HCT116 (cell line): Measurements from ENCODE around the gene TMEM178B. TPM values are rescaled to one million over a fixed set of nuclear protein-coding genes. Genes with fewer than 3 reads are reported as not detected.

ENCODE experiments used
- ATAC-seq: fragments of 200-7000 bp; cut with Tn5 transposase; 2 replicates; pipeline ENCODE4 v1.9.1; 2020; ENCODE audit warnings: mild to moderate bottlenecking, moderate library complexity
- BruUV-seq: library from RNA; stranded (reverse); fragments of 400-500 nt; replicated peaks from 2 replicates; lab custom pipeline; 2021; lab: Mats Ljungman, UMichigan
- CTCF ChIA-PET: fragments of 300-600 bp; sonication (Branson Sonifier 250); formaldehyde crosslinking; loops from one replicate; lab custom pipeline; 2021; ENCODE audit warnings: antibody characterized with exemption; lab: Charles Lee
- POLR2A ChIA-PET: fragments of 300-600, 350-600 bp; sonication (Branson Sonifier 250); formaldehyde crosslinking; loops from one replicate; lab custom pipeline; 2021; ENCODE audit warnings: antibody characterized with exemption; lab: Charles Lee
- RAD21 ChIA-PET, 2 experiments: fragments of 300-600 bp; sonication (Branson Sonifier 250); formaldehyde crosslinking; loops; one replicate each; lab custom pipeline; 2023; ENCODE audit warnings: low total read pairs in 2 of 2; ENCODE audit not compliant: uncharacterized antibody in 2 of 2, unreplicated experiment in 2 of 2, low non-redundant PET in 1 of 2; lab: Charles Lee
- DNase-seq: peaks from one replicate; pipeline ENCODE4 v3.0.0-alpha.2; 2010; ENCODE audit warnings: low read depth, low spot score
- H2AFZ ChIP-seq: fragments of 200-600 bp; shearing (Covaris generic), sonication (generic); 2 replicates; pipeline ENCODE4 v1.6.1; 2017; ENCODE audit warnings: low read depth, mixed run types, mixed read lengths, antibody characterized with exemption, low read length; ENCODE audit not compliant: poor library complexity, severe bottlenecking
- H3K27ac ChIP-seq: 2 replicates; pipeline ENCODE4 v1.5.1; 2012; ENCODE audit warnings: low read depth, low read length
- H3K27me3 ChIP-seq: fragments of 200-600 bp; sonication (generic); 2 replicates; pipeline ENCODE4 v1.6.1; 2016; ENCODE audit warnings: mixed run types, low read length, mixed read lengths; ENCODE audit not compliant: insufficient read depth
- H3K36me3 ChIP-seq, 2 experiments: fragments of 200-500 bp in 1 of 2; fragments of 200-600 bp in 1 of 2; sonication (Bioruptor generic) in 1 of 2; sonication (generic) in 1 of 2; 2 replicates each; pipeline versions ENCODE4 v1.5.1 to v1.6.1; 2014 to 2016; ENCODE audit warnings: low read length in 2 of 2, inconsistent platforms in 1 of 2, mixed read lengths in 1 of 2, mixed run types in 1 of 2; ENCODE audit not compliant: insufficient read depth in 2 of 2, control insufficient read depth in 1 of 2
- H3K4me1 ChIP-seq, 2 experiments: fragments of 200-600 bp in 1 of 2; sonication (generic) in 1 of 2; 2 replicates each; pipeline versions ENCODE4 v1.5.1 to v1.6.1; 2012 to 2017; ENCODE audit warnings: low read length in 2 of 2, inconsistent platforms in 1 of 2, mild to moderate bottlenecking in 1 of 2, mixed read lengths in 1 of 2, mixed run types in 1 of 2, moderate library complexity in 1 of 2; ENCODE audit not compliant: insufficient read depth in 2 of 2, control insufficient read depth in 1 of 2
- H3K4me2 ChIP-seq: fragments of 200-600 bp; sonication (generic); 2 replicates; pipeline ENCODE4 v1.6.1; 2017; ENCODE audit warnings: mixed run types, low read length, mixed read lengths
- H3K4me3 ChIP-seq, 2 experiments: fragments of 200-600 bp in 1 of 2; sonication (generic) in 1 of 2; replicated peaks in 1 of 2; 2 replicates each; pipeline ENCODE4 v1.5.1; 2011 to 2016; ENCODE audit warnings: low read length in 2 of 2, control low read depth in 1 of 2, low read depth in 1 of 2, mild to moderate bottlenecking in 1 of 2, mixed read lengths in 1 of 2, mixed run types in 1 of 2
- H3K79me2 ChIP-seq: fragments of 200-600 bp; sonication (generic); 2 replicates; pipeline ENCODE4 v1.6.1; 2017; ENCODE audit warnings: mild to moderate bottlenecking, mixed run types, low read length, moderate library complexity, mixed read lengths; ENCODE audit not compliant: insufficient read depth
- H3K9ac ChIP-seq: fragments of 200-600 bp; sonication (generic); 2 replicates; pipeline ENCODE4 v1.6.1; 2016; ENCODE audit warnings: low read length, mixed read lengths
- H3K9me2 ChIP-seq: fragments of 200-600 bp; sonication (generic), shearing (Covaris generic); 2 replicates; pipeline ENCODE4 v1.6.1; 2017; ENCODE audit warnings: mixed run types, mild to moderate bottlenecking, moderate library complexity; ENCODE audit not compliant: insufficient read depth
- H3K9me3 ChIP-seq, 2 experiments: fragments of 200-500 bp in 1 of 2; fragments of 200-600 bp in 1 of 2; sonication (Bioruptor generic) in 1 of 2; sonication (generic) in 1 of 2; 2 replicates each; pipeline ENCODE4 v1.6.1; 2014 to 2017; ENCODE audit warnings: low read length in 2 of 2, mixed read lengths in 2 of 2, inconsistent platforms in 1 of 2, low read depth in 1 of 2, mild to moderate bottlenecking in 1 of 2, mixed run types in 1 of 2, moderate library complexity in 1 of 2; ENCODE audit not compliant: control insufficient read depth in 1 of 2, insufficient read depth in 1 of 2
- H4K20me1 ChIP-seq: fragments of 200-600 bp; sonication (generic), shearing (Covaris generic); 2 replicates; pipeline ENCODE4 v1.6.1; 2017; ENCODE audit warnings: mixed run types, mild to moderate bottlenecking, moderate library complexity; ENCODE audit not compliant: insufficient read depth
- CEBPB ChIP-seq: IDR thresholded peaks from 2 replicates; pipeline ENCODE4 v1.6.1; 2012; ENCODE audit warnings: low read depth
- CTCF ChIP-seq, 3 experiments: fragments of 200-600 bp in 1 of 3; sonication (generic) in 1 of 3; IDR thresholded peaks in 2 of 3; conservative IDR thresholded peaks in 1 of 3; 2 replicates each; pipeline ENCODE4 v1.5.1; 2012 to 2017; ENCODE audit warnings: low read depth in 2 of 3, low read length in 2 of 3, antibody characterized with exemption in 1 of 3, borderline replicate concordance in 1 of 3, control low read depth in 1 of 3, mild to moderate bottlenecking in 1 of 3, mixed read lengths in 1 of 3, mixed run types in 1 of 3, moderate library complexity in 1 of 3; ENCODE audit not compliant: insufficient read depth in 1 of 3
- EGR1 ChIP-seq: IDR thresholded peaks from 2 replicates; pipeline ENCODE4 v1.6.1; 2012; ENCODE audit warnings: low read depth
- ELF1 ChIP-seq: IDR thresholded peaks from 2 replicates; pipeline ENCODE4 v1.6.1; 2012; ENCODE audit warnings: low read depth, borderline replicate concordance
- EZH2 ChIP-seq: fragments of 200-600 bp; sonication (generic); IDR thresholded peaks from 2 replicates; pipeline ENCODE4 v1.6.1; 2017; ENCODE audit warnings: antibody characterized with exemption, mixed run types
- EZH2phosphoT487 ChIP-seq: fragments of 200-600 bp; IDR thresholded peaks from 2 replicates; pipeline ENCODE4 v1.6.1; 2018; ENCODE audit warnings: antibody characterized with exemption, borderline replicate concordance
- FOSL1 ChIP-seq: IDR thresholded peaks from 2 replicates; pipeline ENCODE4 v1.6.1; 2012; ENCODE audit warnings: low read depth
- JUND ChIP-seq: IDR thresholded peaks from 2 replicates; pipeline ENCODE4 v1.6.1; 2012
- POLR2A ChIP-seq: IDR thresholded peaks from 2 replicates; pipeline ENCODE4 v1.7.0; 2011; ENCODE audit warnings: borderline replicate concordance; ENCODE audit not compliant: insufficient read depth, insufficient read length; ENCODE audit errors: extremely low read depth
- RAD21 ChIP-seq: IDR thresholded peaks from 2 replicates; pipeline ENCODE4 v1.6.1; 2012; ENCODE audit warnings: low read depth, mild to moderate bottlenecking
- REST ChIP-seq: IDR thresholded peaks from 2 replicates; pipeline ENCODE4 v1.6.1; 2012; ENCODE audit warnings: low read depth
- SIN3A ChIP-seq: IDR thresholded peaks from 2 replicates; pipeline ENCODE4 v1.6.1; 2012; ENCODE audit warnings: low read depth
- SP1 ChIP-seq: IDR thresholded peaks from 2 replicates; pipeline ENCODE4 v1.6.1; 2012; ENCODE audit warnings: low read depth
- SRF ChIP-seq: IDR thresholded peaks from 2 replicates; pipeline ENCODE4 v1.6.1; 2012; ENCODE audit warnings: low read depth
- TCF7L2 ChIP-seq: IDR thresholded peaks from 2 replicates; pipeline ENCODE4 v1.7.0; 2011; ENCODE audit warnings: borderline replicate concordance, inconsistent platforms; ENCODE audit not compliant: insufficient read depth, insufficient read length; ENCODE audit errors: extremely low read depth
- YY1 ChIP-seq: IDR thresholded peaks from 2 replicates; pipeline ENCODE4 v1.6.1; 2011; ENCODE audit warnings: low read length, low read depth, moderate library complexity, mild to moderate bottlenecking; ENCODE audit not compliant: insufficient replicate concordance; ENCODE audit errors: extremely low read depth
- ZFX ChIP-seq: fragments of 450-650 bp; IDR thresholded peaks from 2 replicates; pipeline ENCODE4 v1.6.1; 2017
- ZNF274 ChIP-seq: fragments of 200-500 bp; sonication (Bioruptor generic); IDR thresholded peaks from 2 replicates; pipeline ENCODE4 v1.6.1; 2014; ENCODE audit warnings: mild to moderate bottlenecking, low read depth, low read length, inconsistent platforms
- intact Hi-C: fragments of 100-400 bp; cut with micrococcal nuclease; formaldehyde crosslinking; loops from 2 replicates; pipeline ENCODE4 v1.10.0; 2022
- total RNA-seq: library from RNA; stranded (reverse); gene quantifications from one replicate; pipeline ENCODE4 v1.2.1, GENCODE V29; 2021; ENCODE audit not compliant: unreplicated experiment
- TF ChIP-seq, protein P1 (sequence below): IDR thresholded peaks from 2 replicates; pipeline ENCODE4 v1.6.1; 2012
- TF ChIP-seq, protein P2 (sequence below): IDR thresholded peaks from 2 replicates; pipeline ENCODE4 v1.6.1; 2011; ENCODE audit warnings: mild to moderate bottlenecking, low read length, moderate library complexity; ENCODE audit not compliant: insufficient replicate concordance; ENCODE audit errors: extremely low read depth

Gene TMEM178B
- total RNA-seq, 1 experiment from 2014 or later = 0.02 TPM

GRCh38 chr7:141295367-141295895, 221.6 kb downstream of the TMEM178B start:
- CTCF ChIA-PET = no interaction called here

More at GRCh38 chr7:141295367-141295895, 221.6 kb downstream of the TMEM178B start:
- BruUV-seq = no TSS peak
- intact Hi-C loops = no loop called here
- no peak overlapping the region for H3K27ac ChIP-seq
- H4K20me1 ChIP-seq = no peaks in the 10 kb centered on the region
- no peaks in the 10 kb centered on the region for H3K36me3 ChIP-seq
- no peak overlapping the region for H3K9ac ChIP-seq
- no peak overlapping the region for H2AFZ ChIP-seq
- H3K9me3 ChIP-seq = no peaks in the 10 kb centered on the region
- DNase-seq = no peak
- POLR2A ChIA-PET = no interaction called here
- H3K9me2 ChIP-seq = no peaks in the 10 kb centered on the region
- no peaks in the 10 kb centered on the region for H3K4me1 ChIP-seq
- RAD21 ChIA-PET = no interaction called here
- no peak for ATAC-seq
- no peak overlapping the region for H3K4me3 ChIP-seq
- no peak overlapping the region for H3K4me2 ChIP-seq
- TF ChIP-seq YY1 (no peak), SRF (no peak), EGR1 (no peak), FOSL1 (no peak), TCF7L2 (no peak), SIN3A (no peak), CTCF (IDR thresholded peaks at IDR 0.05 in 2 of 3, conservative IDR thresholded peaks at IDR 0.05 in 1 of 3; ENCODE audit: borderline replicate concordance in 1 of 3, insufficient read depth in 1 of 3, low read depth in 2 of 3, low read length in 2 of 3) (no peak), RAD21 (no peak), ELF1 (no peak), JUND (no peak), ZFX (no peak), CEBPB (no peak), EZH2 (no peak), EZH2phosphoT487 (no peak), REST (no peak), POLR2A (no peak), ZNF274 (no peak), SP1 (no peak)
- TF ChIP-seq, protein P1, sequence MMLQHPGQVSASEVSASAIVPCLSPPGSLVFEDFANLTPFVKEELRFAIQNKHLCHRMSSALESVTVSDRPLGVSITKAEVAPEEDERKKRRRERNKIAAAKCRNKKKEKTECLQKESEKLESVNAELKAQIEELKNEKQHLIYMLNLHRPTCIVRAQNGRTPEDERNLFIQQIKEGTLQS = no peak
- TF ChIP-seq, protein P2, sequence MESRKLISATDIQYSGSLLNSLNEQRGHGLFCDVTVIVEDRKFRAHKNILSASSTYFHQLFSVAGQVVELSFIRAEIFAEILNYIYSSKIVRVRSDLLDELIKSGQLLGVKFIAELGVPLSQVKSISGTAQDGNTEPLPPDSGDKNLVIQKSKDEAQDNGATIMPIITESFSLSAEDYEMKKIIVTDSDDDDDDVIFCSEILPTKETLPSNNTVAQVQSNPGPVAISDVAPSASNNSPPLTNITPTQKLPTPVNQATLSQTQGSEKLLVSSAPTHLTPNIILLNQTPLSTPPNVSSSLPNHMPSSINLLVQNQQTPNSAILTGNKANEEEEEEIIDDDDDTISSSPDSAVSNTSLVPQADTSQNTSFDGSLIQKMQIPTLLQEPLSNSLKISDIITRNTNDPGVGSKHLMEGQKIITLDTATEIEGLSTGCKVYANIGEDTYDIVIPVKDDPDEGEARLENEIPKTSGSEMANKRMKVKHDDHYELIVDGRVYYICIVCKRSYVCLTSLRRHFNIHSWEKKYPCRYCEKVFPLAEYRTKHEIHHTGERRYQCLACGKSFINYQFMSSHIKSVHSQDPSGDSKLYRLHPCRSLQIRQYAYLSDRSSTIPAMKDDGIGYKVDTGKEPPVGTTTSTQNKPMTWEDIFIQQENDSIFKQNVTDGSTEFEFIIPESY = no peak
- H3K27me3 ChIP-seq = peaks cover 29% of the 10 kb centered on the region
- no peaks in the 10 kb centered on the region for H3K79me2 ChIP-seq
